HepG2 (cell line): ENCODE measurements around the gene RASSF4. TPM values are rescaled to one million over a fixed set of nuclear protein-coding genes. Genes with fewer than 3 reads are reported as not detected.

Experiments
- ASH2L ChIP-seq: fragments of 300-600, 200-600 bp; sonication (generic); IDR thresholded peaks from 2 replicates; pipeline ENCODE4 v1.7.0; 2017; ENCODE audit warnings: low read depth, mild to moderate bottlenecking, moderate library complexity, mixed read lengths, low read length; ENCODE audit not compliant: insufficient read length
- ATF2 ChIP-seq: sonication (generic); formaldehyde crosslinking; IDR thresholded peaks from 2 replicates; pipeline ENCODE4 v1.4.0; 2020; ENCODE audit warnings: missing genetic modification reagents
- ATF3 ChIP-seq: sonication (generic); formaldehyde crosslinking; IDR thresholded peaks from 2 replicates; pipeline ENCODE4 v1.4.0; 2020; ENCODE audit warnings: missing genetic modification reagents
- CCAR2 ChIP-seq: fragments of 200-400 bp; formaldehyde crosslinking; optimal IDR thresholded peaks from 2 replicates; pipeline ENCODE3; 2018; ENCODE audit warnings: low read depth, mild to moderate bottlenecking, low read length, moderate library complexity
- ELF3 ChIP-seq: IDR thresholded peaks from 2 replicates; pipeline ENCODE4 v1.6.1; 2016; ENCODE audit warnings: missing genetic modification reagents, missing compliant biosample characterization
- ESRRA ChIP-seq: sonication (generic); formaldehyde crosslinking; IDR thresholded peaks from 2 replicates; pipeline ENCODE4 v1.5.1; 2020; ENCODE audit warnings: mild to moderate bottlenecking, low read depth, missing genetic modification reagents
- HNF4A ChIP-seq: sonication (generic); formaldehyde crosslinking; IDR thresholded peaks from 2 replicates; pipeline ENCODE4 v1.4.0; 2020; ENCODE audit warnings: missing genetic modification reagents
- PBX2 ChIP-seq: IDR thresholded peaks from 2 replicates; pipeline ENCODE4 v1.6.1; 2016; ENCODE audit warnings: control low read depth
- PCBP1 ChIP-seq: fragments of 200-400 bp; formaldehyde crosslinking; IDR thresholded peaks from 2 replicates; pipeline ENCODE4 v1.6.1; 2017; ENCODE audit warnings: mild to moderate bottlenecking, low read depth, low read length, borderline replicate concordance
- PRDM10 ChIP-seq: sonication (generic); formaldehyde crosslinking; IDR thresholded peaks from 2 replicates; pipeline ENCODE4 v1.4.0; 2020; ENCODE audit warnings: low read depth, missing genetic modification reagents
- SMARCE1 ChIP-seq: fragments of 450-650 bp; IDR thresholded peaks from 2 replicates; pipeline ENCODE4 v1.6.1; 2017; ENCODE audit warnings: borderline replicate concordance
- TGIF2 ChIP-seq: IDR thresholded peaks from 2 replicates; pipeline ENCODE4 v1.6.1; 2016; ENCODE audit warnings: control low read depth, missing compliant biosample characterization
- ZNF143 ChIP-seq: sonication (generic); formaldehyde crosslinking; IDR thresholded peaks from 2 replicates; pipeline ENCODE4 v1.4.0; 2020; ENCODE audit warnings: missing genetic modification reagents
- ZNF180 ChIP-seq: sonication (generic); formaldehyde crosslinking; IDR thresholded peaks from 2 replicates; pipeline ENCODE4 v1.4.0; 2020; ENCODE audit warnings: low read depth, missing genetic modification reagents, borderline replicate concordance
- ZNF326 ChIP-seq: sonication (generic); formaldehyde crosslinking; IDR thresholded peaks from 2 replicates; pipeline ENCODE4 v1.4.0; 2020; ENCODE audit warnings: missing genetic modification reagents, borderline replicate concordance
- ZNF776 ChIP-seq: sonication (generic); formaldehyde crosslinking; IDR thresholded peaks from 2 replicates; pipeline ENCODE4 v1.4.0; 2020; ENCODE audit warnings: mild to moderate bottlenecking, missing genetic modification reagents
- ZNF891 ChIP-seq: sonication (generic); formaldehyde crosslinking; IDR thresholded peaks from 2 replicates; pipeline ENCODE4 v1.5.0; 2020; ENCODE audit warnings: mild to moderate bottlenecking, missing genetic modification reagents
- ZSCAN9 ChIP-seq: IDR thresholded peaks from 2 replicates; pipeline ENCODE4 v1.6.1; 2016; ENCODE audit warnings: borderline replicate concordance
- polyA plus RNA-seq, 8 experiments: library from polyadenylated mRNA; depleted of rRNA in 3 of 8; stranded (reverse) in 7 of 8; unstranded in 1 of 8; fragments of >200 nt; fragmentation: Illumina TruSeq in 4 of 8; extraction: Trizol in 4 of 8; gene quantifications; 2 replicates each; pipeline versions ENCODE4 v1.2.1 to v1.2.3, GENCODE V29; 2011 to 2016; ENCODE audit warnings: low read depth in 4 of 8, missing spikeins in 1 of 8, mixed read lengths in 1 of 8; ENCODE audit not compliant: insufficient read depth in 1 of 8
- total RNA-seq, 5 experiments: library from RNA; depleted of rRNA; stranded (reverse); fragments of >200 nt; fragmentation: Illumina TruSeq; extraction: Trizol; gene quantifications; 2 replicates each; pipeline ENCODE4 v1.2.3, GENCODE V29; 2016; ENCODE audit warnings: low read depth in 1 of 5
- TF ChIP-seq, protein P1 (sequence below): sonication (generic); formaldehyde crosslinking; IDR thresholded peaks from 2 replicates; pipeline ENCODE4 v1.8.0; 2022; ENCODE audit warnings: low read depth, missing genetic modification reagents

RASSF4 gene
- total and polyA plus RNA-seq, 2 of the 13 experiments (the other 11 are each of a cell fraction or from before 2014, with no cell fraction given): 34.0 to 51.7 TPM

- TF ChIP-seq, protein P1, sequence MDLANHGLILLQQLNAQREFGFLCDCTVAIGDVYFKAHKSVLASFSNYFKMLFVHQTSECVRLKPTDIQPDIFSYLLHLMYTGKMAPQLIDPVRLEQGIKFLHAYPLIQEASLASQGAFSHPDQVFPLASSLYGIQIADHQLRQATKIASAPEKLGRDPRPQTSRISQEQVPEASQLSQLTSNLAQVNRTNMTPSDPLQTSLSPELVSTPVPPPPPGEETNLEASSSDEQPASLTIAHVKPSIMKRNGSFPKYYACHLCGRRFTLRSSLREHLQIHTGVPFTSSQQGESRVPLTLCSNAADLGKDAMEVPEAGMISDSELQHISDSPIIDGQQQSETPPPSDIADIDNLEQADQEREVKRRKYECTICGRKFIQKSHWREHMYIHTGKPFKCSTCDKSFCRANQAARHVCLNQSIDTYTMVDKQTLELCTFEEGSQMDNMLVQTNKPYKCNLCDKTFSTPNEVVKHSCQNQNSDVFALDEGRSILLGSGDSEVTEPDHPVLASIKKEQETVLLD (CRISPR knock-in tag): no peak
- no peak for TF ChIP-seq PRDM10 (CRISPR knock-in tag)
- peak; percentile 28 for TF ChIP-seq ELF3 (CRISPR knock-in tag)
- no peak for TF ChIP-seq PCBP1
- TF ChIP-seq PBX2 (CRISPR knock-in tag): 0 out of 2 replicates have a peak, but pooled peaks have one; percentile 6
- no peak for TF ChIP-seq ZNF180 (CRISPR knock-in tag)
- TF ChIP-seq ZSCAN9: 0 out of 2 replicates have a peak, but pooled peaks have one; percentile 49
- no peak for TF ChIP-seq ZNF776 (CRISPR knock-in tag)
- no peak for TF ChIP-seq ZNF143 (CRISPR knock-in tag)
- 0 out of 2 replicates have a peak, but pooled peaks have one; percentile 44 for TF ChIP-seq ZNF891 (CRISPR knock-in tag)
- peak; percentile 77; the same call in 1 of the 2 replicates for TF ChIP-seq ESRRA (CRISPR knock-in tag)
- TF ChIP-seq SMARCE1: no peak
- TF ChIP-seq TGIF2 (CRISPR knock-in tag): no peak
- no peak for TF ChIP-seq ZNF326 (CRISPR knock-in tag)
- peak; percentile 28; the same call in 1 of the 2 replicates for TF ChIP-seq ATF3 (CRISPR knock-in tag)
- peak; percentile 90 for TF ChIP-seq ASH2L
- TF ChIP-seq CCAR2: no peak
- TF ChIP-seq HNF4A (CRISPR knock-in tag): peak; percentile 96
- TF ChIP-seq ATF2 (CRISPR knock-in tag): no peak; the same call in 1 of the 2 replicates
Observed at GRCh38 chr10:44980309-44981171, 20.9 kb downstream of the RASSF4 start (continued).
